GM12801 (cell line): ENCODE data around the gene CASP10.

Source experiments
- TF ChIP-seq, protein P1 (sequence below): IDR thresholded peaks from one replicate; pipeline ENCODE4 v1.5.1; 2011; ENCODE audit warnings: control low read depth; ENCODE audit not compliant: insufficient read length; ENCODE audit errors: extremely low read depth

The CASP10 gene

DNA sequence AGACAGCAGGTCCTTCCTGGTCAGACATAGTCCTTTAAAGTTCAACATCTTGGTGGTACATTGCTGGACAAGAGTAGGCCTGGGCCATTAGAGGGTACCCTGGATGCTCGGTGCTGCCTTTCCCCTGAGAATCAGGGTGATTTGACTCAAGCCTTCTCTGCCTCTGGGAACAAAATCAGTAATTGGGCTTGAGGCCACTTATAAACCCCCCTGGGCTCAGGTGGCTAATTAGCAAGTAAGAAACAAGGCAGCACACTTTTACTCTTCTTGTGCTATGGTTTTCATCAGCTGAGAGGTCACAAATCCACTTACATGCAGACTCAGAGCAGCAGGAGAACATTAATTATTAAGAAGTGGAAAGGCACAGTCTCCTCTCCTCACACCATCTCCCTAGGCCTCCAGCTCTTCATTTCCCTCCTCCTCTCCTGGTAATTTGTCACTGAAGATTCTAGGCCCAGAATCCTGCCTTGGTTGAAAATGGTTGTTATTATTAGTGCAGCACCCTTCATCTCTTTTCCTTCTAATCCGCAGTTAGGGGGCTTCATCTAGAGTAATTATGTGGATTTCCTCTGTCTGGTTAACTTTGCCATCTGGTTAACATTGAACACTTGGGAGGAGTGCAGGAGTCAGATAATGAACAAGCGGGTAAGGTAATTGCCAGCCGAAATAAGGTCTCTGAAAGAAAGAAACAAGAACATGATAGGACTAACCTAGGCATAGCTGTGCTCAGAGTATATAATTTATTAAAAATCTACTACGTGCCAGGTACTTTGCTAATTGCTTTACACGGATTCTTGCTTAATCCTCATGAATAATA, 29.7 kb upstream of the CASP10 start:
- TF ChIP-seq, protein P1, sequence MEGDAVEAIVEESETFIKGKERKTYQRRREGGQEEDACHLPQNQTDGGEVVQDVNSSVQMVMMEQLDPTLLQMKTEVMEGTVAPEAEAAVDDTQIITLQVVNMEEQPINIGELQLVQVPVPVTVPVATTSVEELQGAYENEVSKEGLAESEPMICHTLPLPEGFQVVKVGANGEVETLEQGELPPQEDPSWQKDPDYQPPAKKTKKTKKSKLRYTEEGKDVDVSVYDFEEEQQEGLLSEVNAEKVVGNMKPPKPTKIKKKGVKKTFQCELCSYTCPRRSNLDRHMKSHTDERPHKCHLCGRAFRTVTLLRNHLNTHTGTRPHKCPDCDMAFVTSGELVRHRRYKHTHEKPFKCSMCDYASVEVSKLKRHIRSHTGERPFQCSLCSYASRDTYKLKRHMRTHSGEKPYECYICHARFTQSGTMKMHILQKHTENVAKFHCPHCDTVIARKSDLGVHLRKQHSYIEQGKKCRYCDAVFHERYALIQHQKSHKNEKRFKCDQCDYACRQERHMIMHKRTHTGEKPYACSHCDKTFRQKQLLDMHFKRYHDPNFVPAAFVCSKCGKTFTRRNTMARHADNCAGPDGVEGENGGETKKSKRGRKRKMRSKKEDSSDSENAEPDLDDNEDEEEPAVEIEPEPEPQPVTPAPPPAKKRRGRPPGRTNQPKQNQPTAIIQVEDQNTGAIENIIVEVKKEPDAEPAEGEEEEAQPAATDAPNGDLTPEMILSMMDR = no peak

DNA sequence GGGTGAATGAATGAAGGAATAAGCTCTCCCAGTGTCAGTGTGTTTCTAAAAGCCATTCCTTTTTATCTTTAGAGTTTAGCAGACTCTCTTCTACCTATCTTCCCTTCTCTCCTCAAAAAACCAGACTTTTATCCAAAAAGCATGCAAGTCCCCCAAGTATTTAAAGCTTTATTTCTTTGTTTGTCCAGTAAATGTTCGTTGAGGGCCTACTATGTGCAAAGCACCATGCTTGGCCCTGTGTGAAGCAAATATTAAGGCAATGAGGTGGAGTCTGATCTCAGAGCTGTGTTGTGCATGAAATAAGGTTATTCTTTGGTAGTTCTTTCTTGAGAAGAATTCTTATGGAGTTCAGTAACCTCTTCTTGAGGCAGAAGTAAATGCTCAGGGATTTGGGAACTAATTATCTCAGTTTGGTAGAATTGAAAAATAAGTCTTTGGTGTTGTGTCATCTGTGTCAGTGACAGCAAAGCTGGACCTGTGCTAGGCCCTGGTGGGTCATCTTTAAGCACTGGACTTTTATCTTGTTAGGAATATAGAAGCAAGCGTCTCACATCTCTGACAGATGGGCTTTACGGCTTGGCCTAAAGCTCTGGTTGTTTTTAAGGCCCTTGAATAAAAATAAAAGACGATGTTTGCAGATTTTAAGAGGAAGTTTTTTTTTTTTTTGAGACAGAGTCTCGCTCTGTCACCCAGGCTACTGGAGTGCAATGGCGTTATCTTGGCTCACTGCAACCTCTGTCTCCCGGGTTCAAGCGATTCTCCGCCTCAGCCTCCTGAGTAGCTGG, 28.1 kb upstream of the CASP10 start:
- TF ChIP-seq, protein P1 = no peak

DNA sequence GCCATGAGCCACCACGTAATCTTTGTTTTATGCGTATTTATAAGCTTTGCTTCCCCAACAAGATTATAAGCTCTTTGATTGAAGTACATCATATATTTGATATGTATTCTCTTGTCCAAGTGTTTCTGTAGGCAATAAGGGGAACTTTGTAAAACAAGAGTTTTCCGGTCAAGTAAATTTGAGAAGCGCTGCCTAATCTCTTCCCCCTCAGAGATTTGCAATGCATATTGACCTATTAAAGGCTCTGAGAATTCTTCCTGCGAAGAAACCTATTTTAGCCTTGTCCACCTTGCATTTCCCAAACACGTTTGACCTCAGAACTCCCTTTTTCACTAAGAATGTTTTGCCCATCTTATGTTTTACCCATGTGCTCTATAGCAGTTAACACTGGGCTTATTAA, 26.9 kb upstream of the CASP10 start:
- TF ChIP-seq, protein P1 = no peak

DNA sequence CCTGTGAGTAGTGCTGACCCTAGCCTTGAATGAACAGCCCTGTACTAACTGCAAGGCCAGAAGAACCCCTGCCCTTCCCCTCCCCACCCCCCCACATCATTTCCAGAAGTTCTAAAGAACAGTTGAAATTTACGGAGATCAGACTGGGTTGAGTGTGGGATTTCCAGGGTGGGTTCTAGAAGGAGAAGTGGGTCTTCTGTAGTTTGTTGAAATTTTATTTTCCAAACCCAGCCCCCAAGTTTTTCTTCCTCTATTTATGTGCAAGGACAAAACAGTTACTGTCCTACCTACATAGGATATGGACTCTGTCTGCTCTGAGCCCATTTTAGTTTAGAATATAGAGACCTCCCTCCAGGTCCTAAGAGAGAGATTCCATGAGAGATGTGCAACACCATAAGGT, 26.3 kb upstream of the CASP10 start:
- TF ChIP-seq, protein P1 = no peak

DNA sequence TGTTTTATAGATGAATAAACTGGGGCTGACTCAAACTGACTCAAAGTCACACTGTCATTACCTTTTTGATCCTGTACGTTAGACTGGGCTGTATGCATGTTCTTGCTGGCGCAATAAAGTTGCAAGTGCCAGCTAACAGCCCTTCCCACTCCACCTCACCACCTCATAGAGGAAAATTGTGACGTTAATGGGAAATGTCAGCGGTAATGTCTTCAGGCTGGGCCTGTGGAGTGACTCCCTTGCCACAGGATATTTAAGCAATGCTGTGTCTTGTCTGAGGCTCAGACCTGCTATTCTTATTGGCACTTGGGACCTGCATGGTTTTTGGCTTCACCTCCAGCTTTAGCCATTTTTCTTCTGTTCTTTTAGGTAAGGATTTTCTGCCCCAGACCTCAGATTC, 25.2 kb upstream of the CASP10 start:
- TF ChIP-seq, protein P1 = no peak

DNA sequence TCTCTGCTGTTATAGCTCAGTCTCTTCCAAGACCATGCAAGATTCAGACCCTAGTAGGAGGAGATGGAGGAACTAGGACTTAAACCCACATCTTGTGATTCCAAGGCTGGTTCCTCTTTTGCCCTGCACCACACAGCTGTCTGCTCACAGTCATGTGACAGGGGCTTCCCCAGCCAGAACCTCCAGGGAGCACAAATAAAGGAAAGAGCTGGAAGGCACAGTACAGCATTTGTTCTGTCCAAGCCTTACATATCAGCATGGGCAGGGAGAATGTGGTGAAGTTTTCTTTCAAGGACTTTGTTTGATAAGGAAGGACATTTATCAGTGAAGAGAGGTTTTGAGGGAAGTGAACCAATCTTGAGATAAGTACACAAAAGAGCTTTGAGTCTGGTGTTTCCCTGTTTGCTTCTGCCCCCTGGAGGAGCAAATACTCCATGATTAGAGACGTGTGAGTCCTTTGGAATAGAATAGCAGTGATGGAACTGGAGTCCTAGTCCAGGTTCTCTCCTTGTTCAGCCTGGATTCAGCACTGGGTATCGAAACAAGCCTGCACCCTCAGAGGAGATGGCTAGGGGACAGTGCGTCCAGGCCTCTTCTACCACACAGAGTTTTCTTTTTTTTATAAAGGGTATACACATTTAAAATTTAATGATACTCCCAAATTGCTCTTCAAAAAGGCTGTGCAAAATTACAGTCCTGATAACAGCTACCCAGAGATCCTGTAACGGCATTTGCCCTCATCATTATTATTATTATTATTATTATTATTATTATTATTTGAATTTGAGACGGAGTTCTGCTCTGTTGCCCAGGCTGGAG, 24.6 kb upstream of the CASP10 start:
- TF ChIP-seq, protein P1 = no peak

DNA sequence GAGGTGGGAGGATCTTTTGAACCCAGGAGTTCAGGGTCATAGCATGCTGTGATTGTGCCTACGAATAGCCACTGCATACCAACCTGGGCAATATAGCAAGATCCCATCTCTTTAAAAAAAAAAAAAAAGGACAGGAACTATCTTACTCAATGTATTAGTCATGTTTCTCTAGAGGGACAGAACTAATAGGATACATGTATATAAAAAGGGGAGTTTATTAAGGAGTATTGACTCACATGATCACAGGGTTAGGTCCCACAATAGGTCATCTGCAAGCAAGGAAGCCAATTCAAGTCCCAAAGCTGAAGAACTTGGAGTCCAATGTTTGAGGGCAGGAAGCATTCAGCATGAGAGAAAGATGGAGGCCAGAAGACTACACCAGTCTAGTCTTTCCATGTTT, 18.8 kb upstream of the CASP10 start:
- TF ChIP-seq, protein P1 = no peak
